SH-SY5Y (cell line): Measurements from ENCODE around the gene ARHGEF28.

ENCODE experiments used
- GATA2 ChIP-seq: IDR thresholded peaks from 2 replicates; pipeline ENCODE4 v1.6.1; 2011; ENCODE audit warnings: mild to moderate bottlenecking, low read depth, low read length
- GATA3 ChIP-seq: IDR thresholded peaks from 2 replicates; pipeline ENCODE4 v1.6.1; 2011; ENCODE audit warnings: low read depth, mild to moderate bottlenecking, low read length, moderate library complexity

ARHGEF28 gene

DNA sequence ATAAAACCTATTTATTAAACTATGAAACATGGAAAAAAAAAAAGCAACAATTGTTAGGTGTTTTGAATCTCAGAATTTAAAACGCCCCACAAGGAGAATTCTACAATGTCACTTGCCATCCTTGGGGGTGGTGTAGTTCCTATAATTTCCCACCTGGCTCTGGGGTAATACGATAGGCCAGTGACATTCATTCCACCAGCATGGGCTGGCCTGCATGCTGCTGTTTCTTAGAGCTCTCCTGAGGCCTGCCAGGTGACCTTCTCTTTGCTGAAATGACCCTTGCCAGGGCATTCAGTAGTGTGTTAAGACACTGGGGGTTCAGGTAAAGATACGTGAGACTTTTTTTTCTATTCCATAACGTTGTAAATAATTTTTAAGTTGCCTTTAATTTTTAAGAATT, 10.0 kb upstream of the ARHGEF28 start:
- TF ChIP-seq GATA2 (no peak), GATA3 (no peak)

DNA sequence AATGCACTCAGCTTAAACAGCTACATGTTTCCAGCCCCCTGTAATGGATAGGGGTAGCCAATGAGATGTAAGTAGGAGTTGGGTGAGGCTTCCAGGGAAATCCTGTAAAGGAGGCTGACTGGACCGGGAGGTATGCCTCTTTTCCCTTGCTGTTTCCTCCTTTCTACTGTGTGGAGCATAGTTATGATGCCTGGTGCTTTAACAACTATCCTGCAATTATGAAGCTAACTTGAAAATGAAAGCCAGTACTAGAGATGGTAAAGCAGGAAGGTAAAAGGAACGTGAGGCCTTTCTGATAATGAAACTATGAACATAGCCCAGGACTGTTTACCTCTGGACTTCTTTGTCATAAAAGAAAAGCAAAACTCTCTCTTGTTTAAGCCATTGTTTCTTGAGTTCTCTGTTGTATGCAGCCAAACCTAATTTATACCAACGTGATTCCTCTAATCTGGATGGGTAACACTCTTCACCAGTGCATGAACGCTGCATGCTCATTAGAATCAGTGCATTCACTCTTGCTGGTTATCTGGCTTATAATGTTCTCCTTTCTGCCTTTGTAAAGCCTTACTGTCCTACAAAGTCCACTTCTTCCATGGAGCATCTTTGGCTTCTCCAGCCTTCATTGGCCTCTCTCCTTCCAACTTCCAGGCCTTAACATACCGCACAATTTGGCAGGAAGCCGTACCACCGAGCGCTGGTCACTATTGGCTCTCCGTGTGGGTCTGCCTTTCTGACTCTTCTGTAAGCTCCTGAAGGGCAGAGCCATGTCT, 8.3 kb upstream of the ARHGEF28 start:
- TF ChIP-seq GATA2 (no peak), GATA3 (no peak)

DNA sequence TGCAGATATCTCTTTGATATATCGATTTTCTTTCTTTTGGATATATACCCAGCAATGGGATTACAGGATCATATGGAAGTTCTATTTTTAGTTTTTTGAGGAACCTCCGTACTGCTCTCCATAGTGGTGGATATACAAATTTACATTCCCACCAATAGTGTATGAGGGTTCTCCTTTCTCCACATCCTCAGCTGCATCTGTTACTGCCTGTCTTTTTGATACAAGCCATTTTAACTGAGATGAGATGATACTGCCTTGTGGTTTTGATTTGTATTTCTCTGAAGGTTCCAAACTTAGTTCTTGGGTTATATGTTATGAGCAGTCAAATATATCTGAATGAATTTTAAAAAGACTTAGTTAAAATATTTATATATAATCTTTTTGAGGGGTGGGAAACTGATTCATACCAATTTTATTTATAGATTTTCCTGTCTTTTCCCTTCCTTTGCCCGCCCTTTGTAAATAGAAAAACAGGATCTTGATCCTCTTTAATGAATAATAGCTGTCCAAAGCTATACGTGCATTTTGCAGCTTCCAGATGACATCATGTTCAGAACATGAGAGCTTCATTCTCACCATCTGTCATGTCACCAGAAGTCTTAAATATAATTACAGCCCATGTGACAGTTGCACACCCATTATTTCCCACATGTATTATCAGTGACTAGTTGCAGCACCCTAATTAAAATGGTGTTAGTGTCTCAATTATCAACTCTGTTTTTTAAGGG, 6.2 kb upstream of the ARHGEF28 start:
- TF ChIP-seq GATA2 (no peak), GATA3 (no peak)

DNA sequence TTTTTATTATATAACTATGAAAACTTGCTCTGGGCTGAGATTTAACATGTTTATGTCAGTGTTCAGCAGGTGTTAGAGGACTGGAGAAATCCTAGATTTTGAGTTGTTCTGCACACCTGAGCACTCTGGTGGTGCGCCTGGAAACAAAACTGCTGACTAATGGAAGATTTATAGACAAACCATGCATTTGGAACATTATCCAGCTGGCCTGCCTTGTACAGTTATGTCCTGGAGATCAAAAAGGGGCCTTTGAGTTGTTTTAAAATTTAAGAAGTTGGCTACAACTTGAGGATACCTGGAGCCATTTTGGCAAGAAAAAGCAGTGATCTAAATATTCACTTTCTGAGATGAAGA, 5.7 kb upstream of the ARHGEF28 start:
- TF ChIP-seq GATA3 (no peak), GATA2 (no peak)

DNA sequence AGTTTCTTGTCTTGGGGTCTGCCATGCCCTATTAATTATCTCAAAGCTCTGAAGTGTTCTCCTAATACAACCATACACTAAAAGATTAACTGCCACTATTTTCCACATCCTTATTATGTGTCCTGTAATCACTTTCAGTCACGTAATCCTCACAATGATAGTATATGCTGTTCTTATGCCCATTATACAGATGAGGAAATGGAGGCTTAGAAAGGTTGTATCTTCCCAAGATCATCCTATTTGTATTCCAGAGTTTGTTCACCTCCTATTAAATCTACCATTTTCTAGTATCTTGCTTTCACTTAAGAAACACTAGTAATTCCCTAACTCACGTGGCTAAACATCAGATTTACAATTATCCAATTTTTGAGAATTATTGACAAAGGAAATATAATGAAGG, 2.9 kb upstream of the ARHGEF28 start:
- TF ChIP-seq GATA2: no peak
- no peak for TF ChIP-seq GATA3

DNA sequence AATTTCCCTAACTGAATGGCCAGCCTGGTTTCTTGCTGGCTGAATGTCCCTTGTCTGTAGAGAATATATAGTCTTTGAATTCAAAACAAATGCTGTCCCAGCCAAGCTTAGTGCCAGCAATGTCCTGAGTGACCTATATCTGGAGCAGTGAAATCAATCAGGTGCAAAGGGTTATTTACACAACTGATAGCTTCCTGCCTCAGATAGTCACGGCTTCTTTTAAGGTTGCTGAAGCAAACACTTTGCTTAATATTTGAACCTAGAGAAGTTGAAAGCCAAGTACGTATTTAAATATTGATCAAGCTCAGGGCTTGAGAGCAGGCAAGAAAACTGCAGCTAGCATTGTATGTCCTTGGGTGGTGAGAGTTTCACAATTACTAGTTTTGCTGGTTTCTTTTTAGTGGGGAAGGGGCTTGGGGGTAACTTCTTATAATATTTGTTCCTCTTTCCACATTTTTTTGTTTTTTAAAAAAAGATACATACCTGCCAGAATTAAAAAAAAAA, 2.0 kb upstream of the ARHGEF28 start:
- TF ChIP-seq GATA3: no peak
- no peak for TF ChIP-seq GATA2

DNA sequence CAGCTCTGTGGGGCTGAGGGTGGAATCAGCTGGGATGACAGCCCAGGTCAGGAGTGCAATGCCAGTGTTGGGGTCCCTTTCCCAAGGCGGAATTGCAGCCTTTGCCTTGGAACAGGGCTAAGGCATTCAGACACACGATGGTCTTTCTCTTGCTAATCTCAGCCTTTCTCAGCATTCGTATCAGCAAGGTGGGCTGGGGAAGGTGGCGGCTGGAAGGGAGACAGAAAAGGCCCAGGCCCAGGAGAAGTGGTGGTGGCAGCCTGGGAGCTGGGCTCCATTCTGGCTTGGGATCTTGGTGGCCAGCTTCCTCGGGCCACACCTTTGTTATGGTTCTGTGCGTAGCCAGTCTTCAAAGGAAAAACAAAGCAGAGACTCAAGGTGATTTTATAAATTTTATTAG, 1.1 kb upstream of the ARHGEF28 start:
- TF ChIP-seq GATA3: no peak
- TF ChIP-seq GATA2: no peak

DNA sequence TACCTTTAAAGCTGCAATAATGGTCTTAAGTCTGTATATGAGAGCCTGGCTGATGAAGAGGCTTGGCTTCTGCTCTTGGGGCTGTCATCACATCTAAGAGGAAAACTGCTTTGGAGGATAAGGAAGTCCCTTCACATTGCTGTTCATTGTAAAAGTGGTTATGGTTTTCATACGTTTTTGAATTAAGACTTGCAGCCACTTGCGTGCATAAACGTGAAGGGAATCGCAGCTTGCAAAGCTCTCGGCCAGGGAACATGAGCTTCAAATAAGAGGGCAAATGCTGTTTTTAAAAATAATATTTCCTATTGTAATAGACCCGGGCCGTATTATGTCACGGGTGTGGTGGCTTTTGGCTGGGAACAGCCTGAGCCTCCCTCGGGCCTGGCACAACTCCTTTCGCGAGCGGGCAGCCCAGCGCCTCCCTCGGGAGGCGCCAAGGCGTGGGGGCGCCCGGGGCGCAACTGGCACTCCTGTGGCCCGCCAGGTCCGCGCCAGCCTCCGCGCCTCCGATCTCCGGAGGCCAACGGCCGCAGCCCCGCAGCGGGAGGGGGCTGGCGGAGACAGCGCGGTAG, 538 bp upstream of the ARHGEF28 start:
- TF ChIP-seq GATA2: no peak
- no peak for TF ChIP-seq GATA3

DNA sequence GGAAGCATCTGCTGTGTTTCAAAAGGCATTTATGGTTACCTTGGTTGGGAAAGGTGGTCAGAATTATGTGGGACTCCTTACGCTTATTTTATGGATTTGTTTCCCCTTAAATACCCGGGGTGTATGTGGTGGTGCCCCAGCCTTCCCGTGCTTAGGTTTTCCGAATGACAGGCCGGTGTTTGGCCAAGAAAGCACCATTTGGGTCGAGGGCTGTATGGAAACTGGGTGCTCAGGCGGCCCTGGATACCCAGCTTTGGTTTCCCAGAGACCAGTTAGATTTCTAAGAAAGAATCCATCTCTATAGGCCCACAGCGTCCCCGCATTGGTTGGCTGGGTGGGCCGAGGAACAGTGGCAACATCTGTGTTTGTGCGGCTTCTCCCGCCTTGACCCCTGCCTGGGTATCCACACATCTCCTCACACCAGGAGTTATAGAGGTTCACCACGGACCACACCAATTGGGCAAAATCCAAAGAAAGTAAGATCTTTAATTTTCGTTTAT, 868 bp downstream of the ARHGEF28 start:
- no peak for TF ChIP-seq GATA2
- no peak for TF ChIP-seq GATA3

DNA sequence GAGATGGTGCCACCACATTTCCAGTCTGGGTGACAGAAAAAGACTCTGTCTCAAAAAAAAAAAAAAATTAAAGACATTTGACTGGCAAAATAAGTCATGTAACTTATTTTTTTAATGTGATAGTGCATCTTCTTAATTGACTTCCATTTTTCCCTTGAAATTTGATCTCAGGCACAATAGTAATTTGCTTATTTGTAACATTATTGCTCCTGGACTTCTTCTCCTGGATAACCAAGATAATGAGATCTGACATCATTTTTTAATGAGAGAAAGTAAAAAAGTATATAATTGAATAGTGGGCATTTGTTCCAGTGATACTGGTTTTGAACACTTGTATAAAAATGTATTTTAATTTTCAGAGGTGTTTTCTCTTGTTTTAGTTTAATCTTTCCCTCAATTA, 3.5 kb downstream of the ARHGEF28 start:
- no peak for TF ChIP-seq GATA2
- no peak for TF ChIP-seq GATA3

DNA sequence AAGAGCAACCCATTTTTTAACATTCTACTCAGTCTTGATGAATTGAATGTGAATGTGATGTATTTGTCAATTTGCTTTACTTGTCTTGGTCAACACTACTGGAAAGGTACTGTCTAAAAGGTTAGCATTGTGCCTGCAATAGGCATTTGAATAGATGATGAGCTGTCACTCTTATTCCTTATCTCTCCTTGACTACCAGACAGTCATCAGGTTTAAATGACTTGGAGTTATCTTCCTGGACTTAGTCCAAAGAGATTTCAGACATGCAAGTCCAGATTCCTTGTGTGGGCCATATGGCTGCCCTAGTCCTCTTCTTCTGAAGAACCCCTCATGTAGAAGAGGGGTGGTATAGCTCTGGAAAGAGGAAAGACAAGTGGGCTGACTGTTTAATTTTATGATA, 4.8 kb downstream of the ARHGEF28 start:
- TF ChIP-seq GATA3 (no peak), GATA2 (no peak)

DNA sequence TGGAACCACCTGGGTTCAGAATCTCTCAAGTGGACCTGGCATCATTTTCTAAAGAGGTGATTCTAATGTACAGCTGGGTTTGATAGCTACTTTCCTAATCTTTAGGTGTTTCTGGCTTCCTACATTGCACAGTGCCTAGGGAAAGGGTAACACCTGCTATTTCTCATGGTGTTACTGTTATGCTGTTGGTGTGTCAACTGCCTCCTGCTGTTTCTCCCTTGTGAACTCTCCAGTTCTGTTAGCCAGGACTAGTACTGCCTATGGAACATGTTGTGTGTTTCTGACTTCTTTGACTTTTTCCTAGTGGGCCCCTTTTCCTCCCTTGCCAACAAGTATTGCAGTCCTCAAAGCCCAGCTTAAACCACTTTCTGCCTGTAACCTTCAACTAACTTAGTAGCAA, 5.5 kb downstream of the ARHGEF28 start:
- TF ChIP-seq GATA3 (no peak), GATA2 (no peak)

DNA sequence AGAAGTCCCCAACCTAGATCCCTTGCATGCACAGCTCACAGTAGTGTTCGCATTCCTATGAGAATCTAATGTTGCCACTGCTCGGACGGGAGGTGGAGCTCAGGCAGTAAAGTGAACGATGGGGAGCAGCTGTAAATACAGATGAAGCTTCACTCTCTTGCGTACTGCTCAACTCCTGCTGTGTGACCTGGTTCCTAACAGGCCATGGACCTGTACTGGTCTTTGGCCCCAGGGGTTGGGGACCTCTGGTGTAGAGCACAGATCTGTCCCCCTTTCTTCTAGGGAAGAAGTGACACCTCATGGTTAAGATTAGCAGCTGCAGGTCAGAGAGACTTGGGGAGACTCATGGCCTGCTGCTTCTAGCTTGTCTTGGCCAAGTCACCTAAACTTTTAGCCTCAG, 7.1 kb downstream of the ARHGEF28 start:
- TF ChIP-seq GATA3 (no peak), GATA2 (no peak)

DNA sequence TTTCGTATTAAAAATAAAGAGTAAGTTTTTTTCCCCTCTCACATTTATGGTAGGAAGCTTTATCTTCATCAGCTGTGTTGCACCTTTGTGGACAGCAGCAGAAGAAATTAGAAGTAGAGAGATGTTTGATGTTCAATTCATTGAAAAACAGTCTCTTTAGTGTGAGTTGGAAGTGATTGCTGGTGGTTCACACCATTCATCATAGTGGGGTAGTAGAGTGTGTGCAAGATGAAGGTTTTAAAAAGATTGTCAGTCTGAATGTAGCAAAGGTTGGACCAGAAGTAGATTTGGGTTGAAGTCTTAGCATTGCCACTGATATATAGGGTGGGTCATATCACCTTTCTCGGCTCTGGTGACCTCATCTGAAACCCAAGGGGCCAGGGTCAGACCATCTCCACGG, 10.4 kb downstream of the ARHGEF28 start:
- no peak for TF ChIP-seq GATA3
- TF ChIP-seq GATA2: no peak
